Neural cell (in vitro differentiated cells): ENCODE results near the gene SH3D19. TPM values are rescaled to one million over a fixed set of nuclear protein-coding genes. Genes with fewer than 3 reads are reported as not detected.

ENCODE experiments used
- H2AFZ ChIP-seq: fragments of 200-600, 300-800 bp; sonication (generic), shearing (Covaris generic); 2 replicates; pipeline ENCODE4 v1.6.0; 2014; ENCODE audit warnings: low read depth, mild to moderate bottlenecking, antibody characterized with exemption, low read length, moderate library complexity
- H3F3A ChIP-seq: fragments of 200-600 bp; shearing (Covaris generic); 2 replicates; pipeline ENCODE4 v1.6.1; 2016; ENCODE audit warnings: mild to moderate bottlenecking, moderate library complexity, mixed read lengths, antibody characterized with exemption, low read length; ENCODE audit not compliant: insufficient read depth, poor library complexity, severe bottlenecking
- H3K27ac ChIP-seq: fragments of 200-600, 300-800 bp; sonication (generic), shearing (Covaris generic); 2 replicates; pipeline ENCODE4 v1.5.1; 2014; ENCODE audit warnings: mild to moderate bottlenecking, low read length, moderate library complexity
- H3K27me3 ChIP-seq: fragments of 300-800, 200-600 bp; sonication (generic), shearing (Covaris generic); 2 replicates; pipeline ENCODE4 v1.6.0; 2014; ENCODE audit warnings: mild to moderate bottlenecking, low read depth, low read length, moderate library complexity; ENCODE audit not compliant: insufficient read depth
- H3K36me3 ChIP-seq: fragments of 300-800, 200-600 bp; sonication (generic), shearing (Covaris generic); 2 replicates; pipeline ENCODE4 v1.5.1; 2014; ENCODE audit warnings: mild to moderate bottlenecking, antibody characterized with exemption, low read length, moderate library complexity; ENCODE audit not compliant: insufficient read depth
- H3K4me2 ChIP-seq: fragments of 300-800, 200-600 bp; sonication (generic), shearing (Covaris generic); 2 replicates; pipeline ENCODE4 v1.6.0; 2014; ENCODE audit warnings: mild to moderate bottlenecking, low read length
- H3K4me3 ChIP-seq: fragments of 300-800, 200-600 bp; sonication (generic), shearing (Covaris generic); 2 replicates; pipeline ENCODE4 v1.5.1; 2014; ENCODE audit warnings: mild to moderate bottlenecking, low read length, moderate library complexity
- H3K79me2 ChIP-seq: fragments of 200-600 bp; shearing (Covaris generic); replicated peaks from 2 replicates; pipeline ENCODE4 v1.6.0; 2014; ENCODE audit warnings: mild to moderate bottlenecking, low read length, moderate library complexity; ENCODE audit not compliant: insufficient read depth
- H3K9ac ChIP-seq: fragments of 300-800, 200-600 bp; sonication (generic), shearing (Covaris generic); 2 replicates; pipeline ENCODE4 v1.6.1; 2016; ENCODE audit warnings: mild to moderate bottlenecking, low read length, mixed read lengths
- H3K9me2 ChIP-seq: fragments of 200-600 bp; shearing (Covaris generic); 2 replicates; pipeline ENCODE4 v1.6.1; 2016; ENCODE audit warnings: mild to moderate bottlenecking, low read length, mixed read lengths; ENCODE audit not compliant: insufficient read depth
- H3K9me3 ChIP-seq: fragments of 200-600, 300-800 bp; sonication (generic), shearing (Covaris generic); 2 replicates; pipeline ENCODE4 v1.6.1; 2016; ENCODE audit warnings: mild to moderate bottlenecking, mixed run types, low read length, moderate library complexity, mixed read lengths
- H4K20me1 ChIP-seq: fragments of 200-600 bp; shearing (Covaris generic); 2 replicates; pipeline ENCODE4 v1.6.1; 2016; ENCODE audit warnings: mild to moderate bottlenecking, mixed run types; ENCODE audit not compliant: insufficient read depth
- CTCF ChIP-seq: fragments of 450-650 bp; IDR thresholded peaks from 2 replicates; pipeline ENCODE4 v1.5.1; 2014; ENCODE audit warnings: antibody characterized with exemption, mild to moderate bottlenecking, moderate library complexity; ENCODE audit not compliant: poor library complexity, severe bottlenecking
- EZH2 ChIP-seq: fragments of 200-600, 300-800 bp; shearing (Covaris generic), sonication (generic); IDR thresholded peaks from 2 replicates; pipeline ENCODE4 v1.6.1; 2014; ENCODE audit warnings: antibody characterized with exemption, low read length, borderline replicate concordance, mild to moderate bottlenecking; ENCODE audit not compliant: insufficient read depth, poor library complexity, severe bottlenecking
- RAD21 ChIP-seq: fragments of 450-650 bp; conservative IDR thresholded peaks from 2 replicates; pipeline ENCODE4 v1.6.1; 2014; ENCODE audit warnings: antibody characterized with exemption, mild to moderate bottlenecking, moderate library complexity
- TAF1 ChIP-seq: IDR thresholded peaks from 2 replicates; pipeline ENCODE4 v1.6.1; 2012; ENCODE audit warnings: low read depth
- polyA plus RNA-seq: library from polyadenylated mRNA; depleted of rRNA; stranded (reverse); fragments of >200 nt; gene quantifications from 2 replicates; pipeline ENCODE4 v1.2.3, GENCODE V29; 2014
- TF ChIP-seq, protein P1 (sequence below): IDR thresholded peaks from 2 replicates; pipeline ENCODE4 v1.6.1; 2012; ENCODE audit warnings: borderline replicate concordance

Gene SH3D19
- polyA plus RNA-seq, 1 donor from 2014 or later = 0.46 TPM

DNA sequence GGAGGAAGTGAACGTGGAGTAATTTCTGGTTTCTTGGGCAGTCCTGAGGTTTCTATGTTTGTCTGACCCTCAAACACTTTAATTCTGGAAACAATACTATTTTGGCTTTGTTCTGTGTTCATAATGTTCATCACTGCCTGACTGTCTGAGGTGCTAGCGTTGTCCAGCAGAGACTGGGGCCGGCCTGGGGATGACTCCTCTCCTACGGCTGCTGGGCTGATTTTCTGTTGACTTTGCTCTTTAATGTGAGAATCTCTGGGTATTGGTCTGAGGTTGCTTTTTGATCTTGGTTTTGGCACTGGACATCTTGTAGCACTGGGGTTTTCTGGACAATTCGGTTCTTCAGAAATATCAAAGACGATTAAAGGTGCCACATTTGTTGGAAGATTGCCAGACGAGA, 150.2 kb downstream of the SH3D19 start:
- H2AFZ ChIP-seq = no peak overlapping the region
- no peak overlapping the region for H3K4me2 ChIP-seq
- H3K9me2 ChIP-seq = no peaks in the 10 kb centered on the region
- no peaks in the 10 kb centered on the region for H3K79me2 ChIP-seq
- H3F3A ChIP-seq = no peaks in the 10 kb centered on the region
- no peaks in the 10 kb centered on the region for H3K9me3 ChIP-seq
- H3K9ac ChIP-seq = no peak overlapping the region
- no peak overlapping the region for H3K27ac ChIP-seq
- H3K27me3 ChIP-seq = no peaks in the 10 kb centered on the region
- H3K4me3 ChIP-seq = no peak overlapping the region
- TF ChIP-seq RAD21 = no peak
- TF ChIP-seq, protein P1, sequence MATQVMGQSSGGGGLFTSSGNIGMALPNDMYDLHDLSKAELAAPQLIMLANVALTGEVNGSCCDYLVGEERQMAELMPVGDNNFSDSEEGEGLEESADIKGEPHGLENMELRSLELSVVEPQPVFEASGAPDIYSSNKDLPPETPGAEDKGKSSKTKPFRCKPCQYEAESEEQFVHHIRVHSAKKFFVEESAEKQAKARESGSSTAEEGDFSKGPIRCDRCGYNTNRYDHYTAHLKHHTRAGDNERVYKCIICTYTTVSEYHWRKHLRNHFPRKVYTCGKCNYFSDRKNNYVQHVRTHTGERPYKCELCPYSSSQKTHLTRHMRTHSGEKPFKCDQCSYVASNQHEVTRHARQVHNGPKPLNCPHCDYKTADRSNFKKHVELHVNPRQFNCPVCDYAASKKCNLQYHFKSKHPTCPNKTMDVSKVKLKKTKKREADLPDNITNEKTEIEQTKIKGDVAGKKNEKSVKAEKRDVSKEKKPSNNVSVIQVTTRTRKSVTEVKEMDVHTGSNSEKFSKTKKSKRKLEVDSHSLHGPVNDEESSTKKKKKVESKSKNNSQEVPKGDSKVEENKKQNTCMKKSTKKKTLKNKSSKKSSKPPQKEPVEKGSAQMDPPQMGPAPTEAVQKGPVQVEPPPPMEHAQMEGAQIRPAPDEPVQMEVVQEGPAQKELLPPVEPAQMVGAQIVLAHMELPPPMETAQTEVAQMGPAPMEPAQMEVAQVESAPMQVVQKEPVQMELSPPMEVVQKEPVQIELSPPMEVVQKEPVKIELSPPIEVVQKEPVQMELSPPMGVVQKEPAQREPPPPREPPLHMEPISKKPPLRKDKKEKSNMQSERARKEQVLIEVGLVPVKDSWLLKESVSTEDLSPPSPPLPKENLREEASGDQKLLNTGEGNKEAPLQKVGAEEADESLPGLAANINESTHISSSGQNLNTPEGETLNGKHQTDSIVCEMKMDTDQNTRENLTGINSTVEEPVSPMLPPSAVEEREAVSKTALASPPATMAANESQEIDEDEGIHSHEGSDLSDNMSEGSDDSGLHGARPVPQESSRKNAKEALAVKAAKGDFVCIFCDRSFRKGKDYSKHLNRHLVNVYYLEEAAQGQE = no peak
- no peaks in the 10 kb centered on the region for H3K36me3 ChIP-seq
- H4K20me1 ChIP-seq = no peaks in the 10 kb centered on the region

DNA sequence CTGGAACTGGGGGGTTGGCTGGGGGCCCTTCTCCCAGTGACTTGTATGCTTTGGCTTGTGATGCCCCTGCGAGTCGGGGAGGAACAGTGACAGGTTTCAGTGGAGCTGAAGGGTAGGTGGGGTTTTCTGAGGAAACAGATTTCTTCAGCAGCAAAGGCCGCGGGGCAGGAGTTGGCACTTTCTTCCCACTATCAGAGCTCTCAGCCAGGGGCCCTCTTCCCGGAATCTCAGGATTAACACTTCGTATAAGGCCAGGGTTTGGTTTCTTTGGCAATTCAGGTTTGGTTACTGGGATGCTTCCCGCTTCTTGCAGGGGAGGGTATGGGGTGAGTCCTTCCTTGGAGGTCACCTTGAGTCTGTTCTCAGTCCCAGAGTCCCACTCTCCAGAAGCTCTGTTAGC, 150.6 kb downstream of the SH3D19 start:
- no peaks in the 10 kb centered on the region for H3F3A ChIP-seq
- H3K27ac ChIP-seq = no peak overlapping the region
- no peak overlapping the region for H3K4me2 ChIP-seq
- H3K4me3 ChIP-seq = no peak overlapping the region
- no peaks in the 10 kb centered on the region for H3K27me3 ChIP-seq
- no peaks in the 10 kb centered on the region for H4K20me1 ChIP-seq
- H3K9me2 ChIP-seq = no peaks in the 10 kb centered on the region
- H3K36me3 ChIP-seq = no peaks in the 10 kb centered on the region
- TF ChIP-seq CTCF (no peak), TAF1 (no peak), EZH2 (no peak)
- TF ChIP-seq, protein P1 = no peak
- H3K9me3 ChIP-seq = no peaks in the 10 kb centered on the region
- H3K9ac ChIP-seq = no peak overlapping the region
- H3K79me2 ChIP-seq = no peaks in the 10 kb centered on the region
- H2AFZ ChIP-seq = no peak overlapping the region
